ENCODE measurements around the gene ACO2.

Gene ACO2

GRCh38 chr22:41508770-41509170 is 39.9 kb downstream of the ACO2 start:
- H3K27ac ChIP-seq (ENCODE audit: insufficient read depth, low read depth, low read length, poor library complexity, severe bottlenecking) = no peak overlapping the region
- peaks cover 12% of the 10 kb centered on the region for H3K4me1 ChIP-seq (ENCODE audit: control insufficient read depth, insufficient read depth, low read length)
- no peaks in the 10 kb centered on the region for H3K27me3 ChIP-seq (ENCODE audit: control insufficient read depth, insufficient read depth, low read length, poor library complexity, severe bottlenecking)
- H3K9me3 ChIP-seq (ENCODE audit: control insufficient read depth, low read length) = no peaks in the 10 kb centered on the region
- 90% methylated on average over 12 of the region's 12 CpGs for WGBS, 2 experiments
- H3K4me3 ChIP-seq (ENCODE audit: insufficient read depth, low read depth, low read length) = no peak overlapping the region
- H3K36me3 ChIP-seq (ENCODE audit: control insufficient read depth, insufficient read depth, low read length) = no peaks in the 10 kb centered on the region

- WGBS, 2 experiments = 95 to 98% methylated on average over 2 of the region's 2 CpGs
- Histone ChIP-seq H3K36me3 (ENCODE audit: control insufficient read depth, insufficient read depth, low read length) (peaks cover 9% of the 10 kb centered on the region), H3K4me3 (ENCODE audit: insufficient read depth, low read depth, low read length) (no peak overlapping the region), H3K9me3 (ENCODE audit: control insufficient read depth, low read length) (no peaks in the 10 kb centered on the region), H3K27me3 (ENCODE audit: control insufficient read depth, insufficient read depth, low read length, poor library complexity, severe bottlenecking) (no peaks in the 10 kb centered on the region), H3K27ac (ENCODE audit: insufficient read depth, low read depth, low read length, poor library complexity, severe bottlenecking) (no peak overlapping the region), H3K4me1 (ENCODE audit: control insufficient read depth, insufficient read depth, low read length) (peaks cover 12% of the 10 kb centered on the region)
Measured at GRCh38 chr22:41511521-41511968, 42.6 kb downstream of the ACO2 start.

DNA sequence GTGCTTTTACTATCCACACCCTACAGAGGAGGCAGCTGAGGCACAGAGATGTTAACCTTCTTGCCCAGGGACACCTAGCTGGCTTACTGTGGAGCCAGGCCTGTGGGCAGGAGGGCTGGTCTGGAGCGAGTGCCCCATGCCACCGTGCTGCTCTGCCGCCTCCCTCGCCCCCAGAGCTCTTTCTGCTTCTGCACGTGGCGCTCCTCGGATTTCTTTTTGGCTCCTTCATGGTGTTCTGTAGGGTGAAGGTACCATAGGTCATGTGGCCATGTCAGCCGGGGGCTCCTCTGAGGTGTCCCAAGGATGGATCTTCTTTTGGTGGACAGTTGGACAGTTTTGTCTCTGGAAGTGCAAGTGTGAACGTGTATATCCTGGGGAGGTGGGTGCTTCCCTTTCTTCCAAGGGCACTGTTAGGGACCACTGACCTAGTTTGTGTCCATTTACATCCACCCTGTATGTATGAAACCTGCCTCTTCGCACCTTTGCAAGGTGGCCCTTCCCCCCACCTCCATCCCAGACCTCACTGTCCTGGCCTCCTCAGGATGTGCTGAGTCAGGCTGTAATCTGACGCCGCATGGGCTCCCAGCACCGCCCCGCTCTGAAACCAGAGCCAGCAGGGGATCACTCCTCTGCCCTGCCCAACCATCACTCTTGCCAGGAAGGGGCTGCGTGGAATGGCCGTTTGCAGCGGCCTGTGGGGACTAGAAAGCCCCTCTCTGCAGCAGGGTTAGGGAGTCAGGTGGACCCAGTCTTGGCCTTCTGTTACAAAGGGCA is 43.7 kb downstream of the ACO2 start:
- H3K36me3 ChIP-seq (ENCODE audit: control insufficient read depth, insufficient read depth, low read length) = peaks cover 9% of the 10 kb centered on the region
- WGBS, 2 experiments = 54 to 57% methylated on average over 17 of the region's 17 CpGs

DNA sequence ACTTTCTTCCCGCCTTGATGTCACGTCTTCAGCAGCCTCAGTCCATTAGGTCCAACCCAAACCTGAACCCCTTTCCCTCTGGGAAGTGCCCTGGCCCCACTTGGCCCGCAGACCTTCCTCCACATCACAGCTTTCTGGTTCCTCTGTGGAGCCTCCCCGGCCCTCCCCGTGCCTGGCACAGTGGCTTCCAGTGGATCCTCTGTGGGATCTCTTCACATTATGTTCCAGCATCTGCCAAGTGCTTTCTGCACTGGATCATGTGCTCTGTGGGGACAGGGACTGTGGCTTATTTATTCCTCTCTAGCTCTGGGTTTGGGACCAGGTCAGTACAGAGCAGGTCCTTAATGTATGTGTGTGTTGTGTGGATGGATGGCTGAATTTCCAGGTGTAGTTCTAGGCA is 44.5 kb downstream of the ACO2 start:
- 86 to 89% methylated on average over 5 of the region's 5 CpGs for WGBS, 2 experiments
- peaks cover 12% of the 10 kb centered on the region for H3K4me1 ChIP-seq (ENCODE audit: control insufficient read depth, insufficient read depth, low read length)
- H3K27ac ChIP-seq (ENCODE audit: insufficient read depth, low read depth, low read length, poor library complexity, severe bottlenecking) = no peak overlapping the region
- H3K9me3 ChIP-seq (ENCODE audit: control insufficient read depth, low read length) = no peaks in the 10 kb centered on the region
- no peak overlapping the region for H3K4me3 ChIP-seq (ENCODE audit: insufficient read depth, low read depth, low read length)
- H3K36me3 ChIP-seq (ENCODE audit: control insufficient read depth, insufficient read depth, low read length) = peaks cover 9% of the 10 kb centered on the region
- H3K27me3 ChIP-seq (ENCODE audit: control insufficient read depth, insufficient read depth, low read length, poor library complexity, severe bottlenecking) = no peaks in the 10 kb centered on the region

More for the DNA sequence above, 43.7 kb downstream of the ACO2 start:
- no peak overlapping the region for H3K4me3 ChIP-seq (ENCODE audit: insufficient read depth, low read depth, low read length)
- no peaks in the 10 kb centered on the region for H3K9me3 ChIP-seq (ENCODE audit: control insufficient read depth, low read length)
- H3K27me3 ChIP-seq (ENCODE audit: control insufficient read depth, insufficient read depth, low read length, poor library complexity, severe bottlenecking) = no peaks in the 10 kb centered on the region
- H3K27ac ChIP-seq (ENCODE audit: insufficient read depth, low read depth, low read length, poor library complexity, severe bottlenecking) = peak overlapping the region; percentile 55
- H3K4me1 ChIP-seq (ENCODE audit: control insufficient read depth, insufficient read depth, low read length) = peaks cover 12% of the 10 kb centered on the region

- H3K36me3 ChIP-seq (ENCODE audit: control insufficient read depth, insufficient read depth, low read length) = peaks cover 9% of the 10 kb centered on the region
- H3K27me3 ChIP-seq (ENCODE audit: control insufficient read depth, insufficient read depth, low read length, poor library complexity, severe bottlenecking) = no peaks in the 10 kb centered on the region
- H3K9me3 ChIP-seq (ENCODE audit: control insufficient read depth, low read length) = no peaks in the 10 kb centered on the region
- no peak overlapping the region for H3K4me3 ChIP-seq (ENCODE audit: insufficient read depth, low read depth, low read length)
- H3K27ac ChIP-seq (ENCODE audit: insufficient read depth, low read depth, low read length, poor library complexity, severe bottlenecking) = no peak overlapping the region
- H3K4me1 ChIP-seq (ENCODE audit: control insufficient read depth, insufficient read depth, low read length) = peaks cover 12% of the 10 kb centered on the region
- 89 to 94% methylated on average over 8 of the region's 8 CpGs for WGBS, 2 experiments
Measured at GRCh38 chr22:41516462-41516861, 47.5 kb downstream of the ACO2 start.

GRCh38 chr22:41517172-41518047 is 48.5 kb downstream of the ACO2 start:
- Histone ChIP-seq H3K4me1 (ENCODE audit: control insufficient read depth, insufficient read depth, low read length) (peaks cover 9% of the 10 kb centered on the region), H3K4me3 (ENCODE audit: insufficient read depth, low read depth, low read length) (no peak overlapping the region), H3K27me3 (ENCODE audit: control insufficient read depth, insufficient read depth, low read length, poor library complexity, severe bottlenecking) (no peaks in the 10 kb centered on the region), H3K9me3 (ENCODE audit: control insufficient read depth, low read length) (no peaks in the 10 kb centered on the region), H3K27ac (ENCODE audit: insufficient read depth, low read depth, low read length, poor library complexity, severe bottlenecking) (no peak overlapping the region), H3K36me3 (ENCODE audit: control insufficient read depth, insufficient read depth, low read length) (peaks cover 9% of the 10 kb centered on the region)
- WGBS, 2 experiments = 73% methylated on average over 22 of the region's 22 CpGs

GRCh38 chr22:41518048-41518347 is 49.1 kb downstream of the ACO2 start:
- Histone ChIP-seq H3K27me3 (ENCODE audit: control insufficient read depth, insufficient read depth, low read length, poor library complexity, severe bottlenecking) (no peaks in the 10 kb centered on the region), H3K36me3 (ENCODE audit: control insufficient read depth, insufficient read depth, low read length) (peaks cover 9% of the 10 kb centered on the region), H3K27ac (ENCODE audit: insufficient read depth, low read depth, low read length, poor library complexity, severe bottlenecking) (no peak overlapping the region), H3K4me1 (ENCODE audit: control insufficient read depth, insufficient read depth, low read length) (peaks cover 5% of the 10 kb centered on the region), H3K9me3 (ENCODE audit: control insufficient read depth, low read length) (no peaks in the 10 kb centered on the region), H3K4me3 (ENCODE audit: insufficient read depth, low read depth, low read length) (no peak overlapping the region)
- WGBS, 2 experiments = 87 to 92% methylated on average over 7 of the region's 7 CpGs

- WGBS, 2 experiments = 94 to 98% methylated on average over 2 to 3 of the region's 3 CpGs
- H3K27ac ChIP-seq (ENCODE audit: insufficient read depth, low read depth, low read length, poor library complexity, severe bottlenecking) = no peak overlapping the region
- H3K9me3 ChIP-seq (ENCODE audit: control insufficient read depth, low read length) = no peaks in the 10 kb centered on the region
- no peaks in the 10 kb centered on the region for H3K27me3 ChIP-seq (ENCODE audit: control insufficient read depth, insufficient read depth, low read length, poor library complexity, severe bottlenecking)
- peaks cover 4% of the 10 kb centered on the region for H3K36me3 ChIP-seq (ENCODE audit: control insufficient read depth, insufficient read depth, low read length)
- no peaks in the 10 kb centered on the region for H3K4me1 ChIP-seq (ENCODE audit: control insufficient read depth, insufficient read depth, low read length)
- no peak overlapping the region for H3K4me3 ChIP-seq (ENCODE audit: insufficient read depth, low read depth, low read length)
Measured at GRCh38 chr22:41521126-41521525, 52.2 kb downstream of the ACO2 start.

DNA sequence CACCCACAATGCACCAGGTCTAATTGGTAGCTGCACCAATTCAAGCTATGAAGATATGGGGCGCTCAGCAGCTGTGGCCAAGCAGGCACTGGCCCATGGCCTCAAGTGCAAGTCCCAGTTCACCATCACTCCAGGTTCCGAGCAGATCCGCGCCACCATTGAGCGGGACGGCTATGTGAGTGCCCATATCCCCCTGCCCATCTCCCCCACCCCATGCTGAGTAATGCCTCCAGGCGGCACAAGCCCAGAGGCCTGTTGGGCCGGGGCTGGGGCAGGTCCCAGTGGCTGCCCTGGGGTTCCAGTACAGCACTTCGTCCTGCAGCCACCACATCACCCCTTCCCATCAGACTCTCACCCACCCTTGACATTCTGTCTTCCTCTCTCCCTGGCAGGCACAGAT is 53.9 kb downstream of the ACO2 start:
- Histone ChIP-seq H3K4me1 (ENCODE audit: control insufficient read depth, insufficient read depth, low read length) (no peaks in the 10 kb centered on the region), H3K27ac (ENCODE audit: insufficient read depth, low read depth, low read length, poor library complexity, severe bottlenecking) (no peak overlapping the region), H3K36me3 (ENCODE audit: control insufficient read depth, insufficient read depth, low read length) (peaks cover 5% of the 10 kb centered on the region), H3K9me3 (ENCODE audit: control insufficient read depth, low read length) (no peaks in the 10 kb centered on the region), H3K27me3 (ENCODE audit: control insufficient read depth, insufficient read depth, low read length, poor library complexity, severe bottlenecking) (no peaks in the 10 kb centered on the region), H3K4me3 (ENCODE audit: insufficient read depth, low read depth, low read length) (no peak overlapping the region)
- 95% methylated on average over 9 of the region's 9 CpGs for WGBS, 2 experiments

- H3K27ac ChIP-seq (ENCODE audit: insufficient read depth, low read depth, low read length, poor library complexity, severe bottlenecking) = no peak overlapping the region
- peaks cover 13% of the 10 kb centered on the region for H3K36me3 ChIP-seq (ENCODE audit: control insufficient read depth, insufficient read depth, low read length)
- no peak overlapping the region for H3K4me3 ChIP-seq (ENCODE audit: insufficient read depth, low read depth, low read length)
- WGBS, 2 experiments = 93 to 94% methylated on average over 21 of the region's 21 CpGs
- H3K9me3 ChIP-seq (ENCODE audit: control insufficient read depth, low read length) = no peaks in the 10 kb centered on the region
- H3K27me3 ChIP-seq (ENCODE audit: control insufficient read depth, insufficient read depth, low read length, poor library complexity, severe bottlenecking) = no peaks in the 10 kb centered on the region
- H3K4me1 ChIP-seq (ENCODE audit: control insufficient read depth, insufficient read depth, low read length) = no peaks in the 10 kb centered on the region
Measured at GRCh38 chr22:41523464-41524221, 54.7 kb downstream of the ACO2 start.
